SK-N-DZ (cell line): Measurements from ENCODE around the gene DNAJC1.

Experiments used
- DNase-seq: peaks from one replicate; pipeline ENCODE4 v3.0.0-alpha.2; 2015; ENCODE audit warnings: low spot score

DNAJC1 gene

GRCh38 chr10:21764466-21765189 lies 238.9 kb downstream of the DNAJC1 start:
- DNase-seq, result no peak

GRCh38 chr10:21760332-21760731 lies 243.2 kb downstream of the DNAJC1 start:
- no peak for DNase-seq

GRCh38 chr10:21759232-21759631 lies 244.3 kb downstream of the DNAJC1 start:
- DNase-seq, result no peak

GRCh38 chr10:21758696-21759095 lies 244.8 kb downstream of the DNAJC1 start:
- no peak for DNase-seq

DNA sequence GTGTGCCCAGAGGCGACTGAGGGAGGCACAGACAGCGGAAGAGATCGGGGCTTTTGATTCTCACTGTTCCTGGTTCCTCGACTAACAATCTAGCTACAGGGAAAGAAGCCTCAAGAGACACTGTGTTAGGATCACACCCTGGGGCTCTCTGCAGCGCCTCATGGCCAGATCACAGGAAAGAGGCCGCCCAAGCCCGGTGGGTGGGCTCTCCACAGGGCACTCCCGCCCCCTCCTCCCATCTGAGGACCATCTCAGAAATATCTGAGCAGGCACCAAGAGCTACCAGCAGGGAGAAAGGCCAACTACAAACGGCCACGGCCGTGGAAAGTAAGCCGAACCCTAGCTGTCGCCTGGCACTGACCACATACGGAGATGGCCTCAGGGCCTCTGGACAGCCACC lies 245.3 kb downstream of the DNAJC1 start:
- no peak for DNase-seq

- DNase-seq, result no peak
Observed at GRCh38 chr10:21757185-21757901, 246.2 kb downstream of the DNAJC1 start.

GRCh38 chr10:21756707-21757106 lies 246.8 kb downstream of the DNAJC1 start:
- no peak for DNase-seq

DNA sequence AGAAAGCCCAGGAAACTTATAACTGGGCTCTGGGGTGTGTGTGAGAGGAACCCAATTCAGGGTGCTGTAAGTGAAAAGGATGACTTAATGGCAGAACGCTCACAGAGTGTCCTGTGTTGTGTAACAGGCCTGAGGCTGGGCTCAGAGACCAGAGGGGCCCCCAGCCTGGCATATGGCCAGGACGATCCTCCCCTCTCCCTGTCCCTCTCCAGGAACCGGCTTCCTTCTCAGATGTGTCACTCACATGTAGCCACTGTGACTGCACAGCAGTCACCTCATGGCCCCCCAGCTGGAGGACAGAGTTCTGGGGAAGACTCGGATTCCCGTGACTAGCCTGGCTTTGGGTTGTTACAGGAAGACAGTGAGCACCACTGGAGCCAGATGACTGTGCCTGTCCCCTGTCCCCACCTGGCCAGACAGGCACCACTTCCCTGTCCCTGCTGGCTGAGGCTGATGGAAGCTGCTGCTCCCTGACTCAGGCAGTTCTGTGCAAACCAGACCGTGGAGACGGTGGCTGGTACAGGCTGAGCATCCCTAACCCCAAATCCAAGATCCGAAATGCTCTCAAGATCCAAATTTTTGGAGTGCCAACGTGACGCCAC lies 249.0 kb downstream of the DNAJC1 start:
- DNase-seq, result peak; percentile 13

DNA sequence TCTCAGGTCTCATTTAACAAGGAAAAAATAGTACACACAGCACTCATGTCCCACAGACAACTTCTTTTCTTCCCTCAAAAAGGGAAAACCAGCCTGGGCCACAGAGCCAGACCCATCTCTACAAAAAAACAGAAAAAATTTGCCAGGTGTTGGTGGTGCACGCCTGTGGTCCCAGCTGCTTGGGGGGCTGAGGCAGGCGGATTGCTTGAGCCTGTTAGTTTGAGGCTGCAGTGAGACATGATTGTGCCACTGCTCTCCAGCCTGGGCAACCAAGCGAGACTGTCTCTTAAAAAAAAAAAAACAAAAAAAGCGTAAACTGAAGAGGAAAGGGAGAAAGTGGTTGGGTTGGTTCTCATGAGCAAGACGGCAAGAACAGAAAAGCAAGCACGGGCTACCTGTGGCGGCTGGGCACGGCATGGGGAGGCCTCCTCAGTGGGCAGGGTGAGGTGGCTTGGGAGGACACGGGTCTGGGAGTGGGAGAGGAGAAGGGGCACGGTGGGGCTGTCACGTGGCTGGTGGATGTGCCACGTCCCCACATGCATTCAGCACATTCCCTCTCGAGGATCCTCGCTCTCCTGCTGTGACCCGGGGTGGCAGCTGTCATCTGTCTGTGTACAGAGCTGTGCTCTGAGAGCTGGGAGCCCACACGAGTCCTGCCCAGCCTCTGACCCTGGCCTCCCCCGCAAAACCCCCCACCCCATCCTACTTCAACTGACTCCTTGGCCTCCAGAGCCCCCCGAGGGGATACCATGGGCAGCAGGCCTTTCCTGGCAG lies 249.8 kb downstream of the DNAJC1 start:
- DNase-seq, result no peak

GRCh38 chr10:21751341-21752310 lies 251.9 kb downstream of the DNAJC1 start:
- no peak for DNase-seq

DNA sequence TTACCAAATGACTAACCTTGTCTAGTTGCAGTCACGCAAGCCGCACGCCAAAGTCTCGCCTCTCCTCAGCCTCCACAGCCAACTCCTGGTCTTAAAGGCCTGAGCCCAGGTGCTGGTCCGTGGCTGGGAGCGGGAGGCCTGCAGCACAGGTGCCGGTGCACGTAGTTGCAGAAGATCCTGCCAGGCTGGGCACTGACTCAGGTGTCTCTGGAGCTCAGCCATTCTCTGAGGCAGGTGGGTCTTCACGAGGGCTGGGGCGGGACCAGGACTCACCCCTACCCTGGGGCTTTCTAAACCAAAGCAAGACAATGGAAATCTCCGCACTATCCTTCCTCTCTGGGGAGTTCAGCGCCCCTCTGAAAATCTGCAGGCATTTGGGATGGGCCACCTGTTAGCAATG lies 253.1 kb downstream of the DNAJC1 start:
- no peak for DNase-seq

DNA sequence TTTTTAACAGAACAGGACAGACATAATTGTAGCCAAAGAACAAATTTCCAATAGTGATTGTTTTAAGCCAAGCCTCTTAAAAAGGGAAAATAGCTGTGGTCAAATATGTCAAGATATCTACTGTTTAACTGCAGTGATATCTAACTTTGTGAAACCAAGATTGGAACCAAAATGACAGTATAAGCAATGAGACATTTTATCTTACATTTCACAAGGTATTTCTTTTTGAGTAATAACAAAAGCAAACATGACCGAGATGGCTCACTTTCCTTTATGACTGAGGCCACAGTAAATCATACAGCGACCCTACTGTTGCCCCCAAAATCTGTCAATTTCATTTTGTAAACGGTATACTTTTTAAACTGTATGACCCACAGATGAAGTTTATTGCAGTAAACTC lies 253.7 kb downstream of the DNAJC1 start:
- no peak for DNase-seq

- DNase-seq, result no peak
Observed at GRCh38 chr10:21747809-21748208, 255.7 kb downstream of the DNAJC1 start.

DNA sequence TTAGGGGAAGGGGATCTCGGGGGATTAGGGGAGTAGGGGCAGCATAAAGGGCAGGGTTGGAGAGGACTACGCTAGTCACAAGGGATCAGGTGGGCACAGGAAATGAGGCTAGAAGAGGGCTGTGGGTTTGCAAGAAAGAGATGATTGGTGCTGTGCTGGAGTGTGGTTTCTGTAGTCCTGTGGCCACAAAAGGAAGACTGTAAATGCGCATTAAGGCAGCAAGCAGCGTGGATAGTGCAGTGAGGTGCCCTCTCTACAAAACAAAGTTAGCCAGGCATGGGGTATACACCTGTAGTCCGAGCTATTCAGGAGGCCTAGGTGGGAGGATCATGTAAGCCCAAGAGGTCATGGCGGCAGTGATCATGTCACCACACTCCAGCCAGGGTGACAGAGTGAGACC lies 257.4 kb downstream of the DNAJC1 start:
- DNase-seq, result no peak

DNA sequence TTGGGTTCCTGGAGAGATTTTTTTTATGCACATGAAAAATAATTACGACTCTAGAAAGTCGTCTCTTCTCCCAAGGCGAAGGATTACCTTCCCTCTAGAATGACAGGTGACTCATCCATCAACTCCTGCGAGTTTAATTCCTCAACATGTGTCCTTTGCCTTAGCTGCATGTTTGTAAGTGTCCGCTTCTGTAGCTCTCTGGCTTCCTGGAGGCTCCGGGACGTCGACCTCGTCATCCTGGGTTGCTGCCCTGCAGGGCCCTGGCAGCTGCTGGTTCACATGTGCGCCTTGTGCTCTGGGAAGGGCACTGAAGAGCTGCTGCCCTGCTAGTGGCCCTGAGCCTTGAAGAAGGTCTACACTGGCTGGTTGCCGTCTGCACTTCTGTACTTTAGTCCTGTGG lies 259.3 kb downstream of the DNAJC1 start:
- no peak for DNase-seq

DNA sequence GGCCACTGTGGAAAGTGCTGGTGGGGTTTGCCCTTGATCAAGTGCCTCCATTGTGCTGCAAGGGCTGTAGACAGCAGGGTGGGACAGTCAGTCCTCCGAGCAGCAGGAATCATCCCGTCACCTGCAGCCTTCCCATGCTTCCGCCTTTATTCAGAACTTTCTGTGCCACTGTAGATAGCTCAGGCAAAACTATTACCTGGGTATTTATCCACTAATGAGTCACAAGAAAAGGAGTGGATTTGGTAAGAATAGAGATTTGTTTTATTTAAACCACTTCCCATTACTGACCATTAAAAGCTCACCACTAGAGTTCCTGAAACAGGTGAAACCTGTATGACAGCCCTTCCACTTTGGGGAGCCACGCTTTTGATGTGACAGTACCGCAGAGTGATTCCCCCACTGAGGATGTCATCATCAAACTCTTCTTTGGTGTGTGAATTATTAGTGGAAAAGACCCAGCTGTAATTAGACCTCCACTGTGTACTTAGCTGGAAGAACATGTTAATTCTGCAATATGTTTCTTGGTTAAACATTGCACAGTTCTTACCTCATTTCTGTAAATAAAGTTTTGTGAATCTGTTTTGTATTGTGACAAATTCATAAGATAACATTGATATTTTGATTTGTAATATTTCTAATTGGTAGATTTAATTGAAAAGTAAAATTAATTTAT lies 260.7 kb downstream of the DNAJC1 start:
- DNase-seq, result no peak

DNA sequence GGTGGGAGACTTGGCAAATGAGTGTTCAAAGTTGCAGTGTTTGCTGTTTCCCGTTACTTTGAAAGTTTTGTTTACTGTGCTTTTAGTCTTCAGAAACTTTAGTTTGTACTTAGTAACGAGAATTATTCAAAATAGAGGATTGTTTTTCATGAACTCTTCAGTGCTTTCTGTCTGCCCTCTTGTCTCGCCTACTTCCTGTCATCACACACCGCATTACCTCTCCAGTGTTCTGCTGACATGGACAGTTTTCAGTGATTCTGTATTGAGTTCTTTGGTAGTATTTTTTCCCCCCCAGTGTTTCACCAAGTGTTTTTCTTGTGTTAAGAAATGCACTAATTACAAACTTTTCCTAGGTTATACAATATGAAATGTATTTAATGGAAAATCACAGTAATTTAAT lies 262.5 kb downstream of the DNAJC1 start:
- no peak for DNase-seq

GRCh38 chr10:21737106-21737505 lies 266.4 kb downstream of the DNAJC1 start:
- DNase-seq, result no peak

DNA sequence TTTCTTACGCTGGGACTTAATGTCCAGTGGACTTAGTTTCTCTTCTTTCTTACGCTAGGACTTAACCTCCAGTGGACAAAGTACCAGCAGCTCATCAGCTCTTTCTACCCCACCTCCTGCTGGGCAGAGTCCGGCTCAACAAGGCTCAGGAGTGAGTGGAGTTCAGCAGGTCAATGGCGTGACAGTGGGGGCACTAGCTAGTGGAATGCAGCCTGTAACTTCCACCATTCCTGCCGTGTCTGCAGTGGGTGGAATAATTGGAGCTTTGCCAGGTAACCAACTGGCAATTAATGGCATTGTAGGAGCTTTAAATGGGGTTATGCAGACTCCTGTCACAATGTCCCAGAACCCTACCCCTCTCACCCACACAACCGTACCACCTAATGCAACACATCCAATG lies 269.8 kb downstream of the DNAJC1 start:
- no peak for DNase-seq

- peak; percentile 65 for DNase-seq
Observed at GRCh38 chr10:21732067-21732772, 271.3 kb downstream of the DNAJC1 start.
